GM12873 (cell line): ENCODE measurements around the gene NEK11.

Source experiments
- CTCF ChIP-seq: IDR thresholded peaks from 2 replicates; pipeline ENCODE4 v1.5.1; 2012; ENCODE audit warnings: low read depth, mild to moderate bottlenecking, moderate library complexity, low read length, control low read depth; ENCODE audit not compliant: insufficient read depth; ENCODE audit errors: missing control alignments

NEK11 gene

GRCh38 chr3:131020122-131020693 lies 6.5 kb upstream of the NEK11 start:
- no peak for TF ChIP-seq CTCF

GRCh38 chr3:131025539-131025938 lies 1.1 kb upstream of the NEK11 start:
- TF ChIP-seq CTCF = no peak

GRCh38 chr3:131028844-131029243 lies 2.2 kb downstream of the NEK11 start:
- TF ChIP-seq CTCF = no peak

- TF ChIP-seq CTCF = no peak
Observed at GRCh38 chr3:131031660-131032059, 5.0 kb downstream of the NEK11 start.

GRCh38 chr3:131033480-131034080 lies 6.9 kb downstream of the NEK11 start:
- TF ChIP-seq CTCF = peak; percentile 60

GRCh38 chr3:131036200-131036816 lies 9.6 kb downstream of the NEK11 start:
- no peak for TF ChIP-seq CTCF

- TF ChIP-seq CTCF = no peak
Observed at GRCh38 chr3:131036986-131037385, 10.3 kb downstream of the NEK11 start.
